Smooth muscle cell (in vitro differentiated cells): Measurements from ENCODE around the gene ENHO. TPM values are rescaled to one million over a fixed set of nuclear protein-coding genes. Genes with fewer than 3 reads are reported as not detected.

Experiments used
- DNase-seq: peaks from one replicate; lab custom pipeline; 2025; ENCODE audit not compliant: unreplicated experiment; lab: John Stamatoyannopoulos, UW
- H2AFZ ChIP-seq: fragments of 200-600 bp; sonication (generic); 2 replicates; pipeline ENCODE4 v1.6.0; 2016; ENCODE audit warnings: antibody characterized with exemption, low read depth, mild to moderate bottlenecking
- H3F3A ChIP-seq: fragments of 200-600 bp; sonication (generic); 2 replicates; pipeline ENCODE4 v1.6.0; 2017; ENCODE audit warnings: antibody characterized with exemption, low read depth
- H3K27ac ChIP-seq: fragments of 200-600 bp; sonication (generic); 2 replicates; pipeline ENCODE4 v1.5.1; 2016; ENCODE audit warnings: low read depth, mild to moderate bottlenecking
- H3K27me3 ChIP-seq: fragments of 200-600 bp; sonication (generic); 2 replicates; pipeline ENCODE4 v1.6.1; 2016; ENCODE audit warnings: low read depth, mild to moderate bottlenecking
- H3K36me3 ChIP-seq: fragments of 200-600 bp; sonication (generic); 2 replicates; pipeline ENCODE4 v1.5.1; 2016; ENCODE audit warnings: low read depth
- H3K4me1 ChIP-seq: fragments of 200-600 bp; sonication (generic); 2 replicates; pipeline ENCODE4 v1.5.1; 2016; ENCODE audit warnings: low read depth
- H3K4me2 ChIP-seq: fragments of 200-600 bp; sonication (generic); 2 replicates; pipeline ENCODE4 v1.6.0; 2016; ENCODE audit warnings: mild to moderate bottlenecking
- H3K4me3 ChIP-seq: fragments of 200-600 bp; sonication (generic); 2 replicates; pipeline ENCODE4 v1.5.1; 2016; ENCODE audit warnings: mild to moderate bottlenecking
- H3K79me2 ChIP-seq: fragments of 200-600 bp; sonication (generic); 2 replicates; pipeline ENCODE4 v1.6.0; 2016; ENCODE audit warnings: low read depth, mild to moderate bottlenecking
- H3K9ac ChIP-seq: fragments of 200-600 bp; sonication (generic); 2 replicates; pipeline ENCODE4 v1.6.0; 2016; ENCODE audit warnings: low read depth
- H3K9me3 ChIP-seq: fragments of 200-600 bp; sonication (generic); replicated peaks from 2 replicates; pipeline ENCODE4 v1.5.1; 2016; ENCODE audit warnings: low read depth
- H4K20me1 ChIP-seq: fragments of 200-600 bp; sonication (generic); 2 replicates; pipeline ENCODE4 v1.6.0; 2016; ENCODE audit warnings: low read depth
- WGBS: methylation state at CpG from one replicate; pipeline ENCODE4 v1.1.7; 2016; ENCODE audit warnings: low lambda C conversion rate; 5-methylcytosine and 5-hydroxymethylcytosine counted together
- polyA plus RNA-seq: library from polyadenylated mRNA; unstranded; fragments of >200 nt; fragmentation: Nextera tagmentation; extraction: Ambion mirVana; gene quantifications from 2 replicates; pipeline ENCODE4 v1.2.1, GENCODE V29; 2016
- total RNA-seq: library from RNA; depleted of rRNA; stranded (reverse); fragments of >200 nt; gene quantifications from 2 replicates; pipeline ENCODE4 v1.2.3, GENCODE V29; 2014
- TF ChIP-seq, protein P1 (sequence below): fragments of 200-600 bp; sonication (generic); IDR thresholded peaks from 2 replicates; pipeline ENCODE4 v1.5.1; 2017; ENCODE audit warnings: borderline replicate concordance, mild to moderate bottlenecking, antibody characterized with exemption; ENCODE audit not compliant: insufficient read depth, poor library complexity, severe bottlenecking

The ENHO gene
- total and polyA plus RNA-seq, 2 experiments from 2014 or later: 0.97 TPM; not detected in 1

GRCh38 chr9:34559624-34560455, 37.0 kb upstream of the ENHO start:
- peaks cover 20% of the 10 kb centered on the region for H3K4me1 ChIP-seq
- peaks cover 9% of the 10 kb centered on the region for H3F3A ChIP-seq
- H3K4me3 ChIP-seq: no peak overlapping the region
- peak overlapping the region; percentile 67 for H3K4me2 ChIP-seq
- DNase-seq: no peak
- peak overlapping the region; percentile 30 for H2AFZ ChIP-seq
- no peaks in the 10 kb centered on the region for H3K27me3 ChIP-seq
- no peaks in the 10 kb centered on the region for H3K79me2 ChIP-seq
- H3K9ac ChIP-seq: no peak overlapping the region
- TF ChIP-seq, protein P1, sequence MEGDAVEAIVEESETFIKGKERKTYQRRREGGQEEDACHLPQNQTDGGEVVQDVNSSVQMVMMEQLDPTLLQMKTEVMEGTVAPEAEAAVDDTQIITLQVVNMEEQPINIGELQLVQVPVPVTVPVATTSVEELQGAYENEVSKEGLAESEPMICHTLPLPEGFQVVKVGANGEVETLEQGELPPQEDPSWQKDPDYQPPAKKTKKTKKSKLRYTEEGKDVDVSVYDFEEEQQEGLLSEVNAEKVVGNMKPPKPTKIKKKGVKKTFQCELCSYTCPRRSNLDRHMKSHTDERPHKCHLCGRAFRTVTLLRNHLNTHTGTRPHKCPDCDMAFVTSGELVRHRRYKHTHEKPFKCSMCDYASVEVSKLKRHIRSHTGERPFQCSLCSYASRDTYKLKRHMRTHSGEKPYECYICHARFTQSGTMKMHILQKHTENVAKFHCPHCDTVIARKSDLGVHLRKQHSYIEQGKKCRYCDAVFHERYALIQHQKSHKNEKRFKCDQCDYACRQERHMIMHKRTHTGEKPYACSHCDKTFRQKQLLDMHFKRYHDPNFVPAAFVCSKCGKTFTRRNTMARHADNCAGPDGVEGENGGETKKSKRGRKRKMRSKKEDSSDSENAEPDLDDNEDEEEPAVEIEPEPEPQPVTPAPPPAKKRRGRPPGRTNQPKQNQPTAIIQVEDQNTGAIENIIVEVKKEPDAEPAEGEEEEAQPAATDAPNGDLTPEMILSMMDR: no peak
- H3K27ac ChIP-seq: peak overlapping the region; percentile 69
- H3K9me3 ChIP-seq: no peaks in the 10 kb centered on the region
- H3K36me3 ChIP-seq: no peaks in the 10 kb centered on the region
- H4K20me1 ChIP-seq: no peaks in the 10 kb centered on the region
- 29% methylated on average over 9 of the region's 21 CpGs for WGBS

GRCh38 chr9:34558919-34559623, 36.3 kb upstream of the ENHO start:
- Histone ChIP-seq H3K4me1 (peaks cover 20% of the 10 kb centered on the region), H3K9ac (no peak overlapping the region), H2AFZ (no peak overlapping the region), H3K36me3 (no peaks in the 10 kb centered on the region), H3K4me3 (no peak overlapping the region), H3K27me3 (no peaks in the 10 kb centered on the region), H3K27ac (no peak overlapping the region), H4K20me1 (no peaks in the 10 kb centered on the region), H3F3A (peaks cover 9% of the 10 kb centered on the region), H3K4me2 (peak overlapping the region; percentile 67), H3K9me3 (no peaks in the 10 kb centered on the region), H3K79me2 (no peaks in the 10 kb centered on the region)
- TF ChIP-seq, protein P1: no peak
- no peak for DNase-seq
- 89% methylated on average over 17 of the region's 17 CpGs for WGBS

- peaks cover 27% of the 10 kb centered on the region for H3K4me1 ChIP-seq
- H3K9ac ChIP-seq: no peak overlapping the region
- no peaks in the 10 kb centered on the region for H3K79me2 ChIP-seq
- no peaks in the 10 kb centered on the region for H3K27me3 ChIP-seq
- H3K4me3 ChIP-seq: no peak overlapping the region
- H2AFZ ChIP-seq: no peak overlapping the region
- H3K36me3 ChIP-seq: no peaks in the 10 kb centered on the region
- H3K27ac ChIP-seq: no peak overlapping the region
- no peak for DNase-seq
- H3K4me2 ChIP-seq: no peak overlapping the region
- TF ChIP-seq, protein P1: no peak
- peaks cover 9% of the 10 kb centered on the region for H3F3A ChIP-seq
- H3K9me3 ChIP-seq: no peaks in the 10 kb centered on the region
- no peaks in the 10 kb centered on the region for H4K20me1 ChIP-seq
- WGBS: 95% methylated on average over 9 of the region's 9 CpGs
Measured at GRCh38 chr9:34558364-34558763, 35.6 kb upstream of the ENHO start.
